HG03520 (cell line): Measurements from ENCODE around the gene NRM.
"Not testable (repeated sequence)": the region's sequence is repeated elsewhere in the genome, so short reads cannot be mapped to it uniquely, and the experiment has no call there.

Experiments used
- ATAC-seq: cut with Tn5 transposase; IDR thresholded peaks from one replicate; pipeline ENCODE4 v1.9.1; 2021; ENCODE audit warnings: mild to moderate bottlenecking, moderate library complexity; ENCODE audit not compliant: unreplicated experiment

NRM gene

DNA sequence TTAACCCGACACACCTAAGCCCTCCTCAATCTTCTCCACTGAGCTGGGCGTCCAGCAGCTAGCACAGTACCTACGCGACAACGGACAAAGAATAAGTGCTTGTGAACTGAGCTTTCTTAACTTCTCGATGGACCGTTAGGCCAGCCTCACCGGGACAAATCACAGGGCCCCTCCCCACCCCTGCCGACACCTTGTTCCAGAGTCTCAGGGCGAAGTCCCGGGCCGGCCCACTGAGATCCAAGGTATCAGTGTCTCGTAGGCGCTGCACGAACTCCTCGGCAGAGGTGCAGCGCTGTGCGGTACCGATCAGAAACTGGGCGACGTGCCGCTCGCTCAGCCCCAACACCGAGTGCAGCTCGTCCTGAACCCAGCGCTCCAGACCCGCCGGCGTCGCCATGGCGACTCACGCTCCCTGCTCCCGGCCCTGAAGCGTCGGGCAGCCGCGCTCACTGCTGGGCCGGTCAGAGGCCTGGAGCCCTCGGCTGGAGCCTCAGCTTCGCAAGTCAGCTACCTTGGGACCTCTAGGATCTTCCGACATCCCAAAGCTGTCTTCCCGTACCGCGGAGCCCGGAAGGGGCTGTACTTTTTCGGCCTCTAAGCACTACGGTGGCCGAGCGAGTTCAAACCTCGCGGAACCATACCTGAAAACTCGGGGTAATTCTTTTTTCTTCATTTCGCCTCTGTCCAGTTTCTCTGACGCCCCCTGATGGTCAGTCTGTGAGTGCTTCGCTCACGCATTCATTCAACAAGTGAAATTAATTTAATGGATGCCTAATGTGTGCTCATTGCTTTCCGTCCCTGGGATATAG is 18.1 kb downstream of the NRM start, which contains the start of gene DHX16:
DHX16 (minus strand) TSS at position 562 of the 809 bp plus-strand sequence; CDS start at position 397, 165 bp downstream.
- ATAC-seq = peak; percentile 57

DNA sequence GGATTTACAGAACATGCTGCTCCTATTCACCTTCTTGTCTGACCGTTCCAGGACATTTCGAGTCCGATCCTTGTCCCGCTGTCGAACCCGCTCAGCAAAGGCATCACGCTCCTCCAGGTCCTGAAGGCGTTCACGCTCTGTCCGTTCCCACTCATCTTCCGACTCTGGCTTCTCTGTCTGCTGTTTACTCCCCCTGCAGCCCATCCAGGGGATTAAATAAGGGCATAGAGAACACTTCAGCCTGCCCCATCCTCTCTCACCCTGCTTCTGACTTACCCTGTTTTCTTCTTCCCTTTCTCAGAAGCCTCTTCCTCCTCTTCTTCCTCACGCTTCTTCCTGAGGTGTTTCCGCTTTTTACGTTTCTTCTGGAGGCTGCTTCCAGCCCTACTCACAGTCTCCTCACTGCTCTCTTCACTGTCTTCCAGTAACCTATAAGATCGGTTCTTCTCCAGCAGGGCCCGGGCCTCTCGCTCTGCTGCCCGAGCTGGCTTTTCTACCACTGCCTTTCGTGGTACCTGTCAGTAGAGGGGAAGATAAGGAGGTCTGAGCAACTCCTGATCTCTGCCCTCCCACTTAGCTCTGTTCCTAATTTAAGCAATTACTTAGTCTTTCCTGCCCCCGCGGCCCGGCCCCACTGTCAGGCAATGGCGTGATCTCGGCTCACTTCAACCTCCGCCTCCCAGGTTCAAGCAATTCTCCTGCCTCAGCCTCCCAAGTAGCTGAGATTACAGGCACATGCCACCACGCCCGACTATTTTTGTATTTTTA is 19.8 kb downstream of the NRM start:
- ATAC-seq = no peak

DNA sequence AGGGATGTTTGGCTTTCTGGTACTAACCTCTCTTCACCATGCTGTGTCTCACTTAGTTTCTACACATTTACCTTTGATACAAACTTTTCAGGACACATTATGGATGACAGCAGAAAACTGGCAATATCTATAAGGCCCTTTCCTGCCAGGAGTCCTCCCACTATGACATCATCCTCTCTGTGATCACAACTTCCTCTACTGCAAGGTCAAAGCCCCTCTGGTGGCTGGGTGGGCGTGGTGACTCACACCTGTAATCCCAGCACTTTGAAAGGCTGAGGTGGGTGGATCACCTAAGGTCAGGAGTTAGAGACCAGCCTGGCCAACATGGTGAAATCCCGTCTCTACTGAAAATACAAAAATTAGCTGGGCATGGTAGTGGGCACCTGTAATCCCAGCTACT is 24.5 kb downstream of the NRM start:
- not testable (repeated sequence) for ATAC-seq

DNA sequence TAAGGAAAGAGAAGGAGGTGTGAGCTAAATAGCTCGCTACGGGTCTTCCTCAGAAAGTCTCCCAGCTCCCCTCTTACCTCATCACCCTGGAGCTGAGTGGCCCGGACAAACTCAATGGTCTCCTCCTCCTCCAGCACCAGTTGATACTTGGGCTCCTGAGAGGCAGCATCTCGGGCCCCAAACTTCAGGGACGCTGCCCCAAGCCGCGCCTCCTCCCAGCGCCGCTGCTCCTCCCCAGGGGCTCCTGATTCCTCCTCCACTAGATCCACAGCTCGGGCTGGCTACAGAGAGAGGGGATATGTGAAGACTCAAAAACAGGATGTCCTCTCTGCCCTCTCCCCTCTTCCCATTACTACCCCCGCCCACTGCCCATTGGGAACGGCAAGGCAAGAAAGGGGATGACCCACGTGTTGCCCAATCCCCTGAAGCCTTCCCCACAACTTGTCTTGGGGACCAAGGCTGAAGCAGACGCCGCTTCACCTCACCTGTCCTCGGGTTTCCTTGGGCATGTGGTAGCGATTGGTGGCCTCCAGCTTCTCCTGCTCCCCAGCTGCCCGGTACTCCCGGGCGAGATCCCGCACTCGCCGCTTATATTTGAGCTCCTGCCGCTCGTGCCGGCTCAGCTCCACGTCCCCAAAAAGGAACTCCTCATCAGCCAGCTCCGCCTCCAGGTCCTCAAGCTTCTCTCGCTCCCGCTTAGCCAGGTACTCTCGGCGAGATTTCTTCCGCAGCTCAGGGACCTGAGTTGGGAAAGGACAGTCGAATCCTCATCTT is 25.6 kb downstream of the NRM start:
- ATAC-seq = no peak

DNA sequence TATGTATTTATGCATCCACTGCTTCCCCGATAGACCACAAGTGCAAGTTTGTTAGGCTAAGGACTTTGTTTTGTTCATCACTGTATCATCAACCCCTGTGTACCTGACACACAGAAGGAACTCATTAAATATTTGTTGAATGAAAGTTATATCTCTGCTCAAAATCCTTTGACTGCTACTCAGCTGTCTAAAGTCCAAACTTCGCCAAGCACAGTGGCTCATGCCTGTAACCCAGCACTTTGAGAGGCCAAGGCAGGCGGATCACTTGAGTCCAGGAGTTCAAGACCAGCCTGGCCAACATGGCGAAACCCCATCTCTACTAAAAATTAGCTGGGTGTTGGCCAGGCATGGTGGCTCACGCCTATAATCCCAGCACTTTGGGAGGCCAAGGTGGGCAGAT is 32.9 kb downstream of the NRM start:
- not testable (repeated sequence) for ATAC-seq

DNA sequence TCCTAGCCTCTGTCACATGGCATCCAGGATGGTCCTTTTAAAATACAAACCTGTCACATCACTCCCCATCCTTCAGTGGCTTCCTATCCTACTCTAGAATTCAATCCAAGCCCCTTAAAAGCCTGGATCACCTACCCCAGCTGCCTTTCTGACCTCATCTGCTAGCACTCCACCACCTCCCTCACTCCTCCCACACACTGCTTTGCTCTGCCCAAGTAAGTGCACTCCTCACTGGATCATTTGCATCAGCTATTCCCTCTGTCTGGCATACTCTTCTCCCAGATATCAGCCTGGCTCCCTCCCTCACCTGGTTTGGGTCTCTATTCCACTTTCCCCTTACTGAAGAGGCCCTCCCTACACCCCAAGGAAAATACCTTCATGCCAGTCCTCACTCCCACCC is 33.3 kb downstream of the NRM start:
- ATAC-seq = no peak

DNA sequence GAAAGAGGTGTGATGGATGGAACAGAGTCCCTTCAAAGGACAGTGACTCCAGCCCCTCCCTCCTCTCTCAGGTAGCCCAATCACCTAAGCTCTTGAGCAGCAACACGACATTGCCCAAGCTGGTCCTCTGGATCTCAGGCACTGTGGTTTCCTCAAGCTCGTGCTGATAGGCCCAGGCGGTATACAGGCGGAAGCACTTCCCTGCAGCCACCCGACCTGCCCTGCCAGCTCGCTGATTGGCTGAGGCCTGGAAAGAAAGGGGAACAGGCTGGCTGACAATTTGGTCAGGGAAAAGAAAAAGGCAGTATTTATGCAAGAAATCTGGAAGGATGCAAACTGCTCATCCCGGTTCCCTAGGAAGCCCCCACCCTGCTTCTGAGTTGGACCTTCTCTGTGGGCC is 34.3 kb downstream of the NRM start:
- no peak for ATAC-seq

DNA sequence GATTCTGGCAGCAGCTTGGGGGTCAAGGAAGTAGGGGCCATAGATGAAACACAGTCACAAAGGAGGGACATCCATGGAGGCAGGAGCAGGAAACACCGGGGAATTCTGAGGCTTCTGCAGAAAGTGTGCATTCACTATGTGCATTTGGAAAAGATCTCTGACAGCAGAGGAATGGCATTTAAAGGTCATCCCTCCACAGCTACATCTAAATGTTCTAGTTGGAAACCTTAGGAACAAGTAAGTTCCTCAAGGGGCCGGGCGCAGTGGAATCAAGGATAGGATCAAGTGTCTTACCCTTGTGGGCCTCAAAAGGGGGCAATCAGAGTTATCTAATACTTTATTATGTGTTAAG is 35.1 kb downstream of the NRM start:
- ATAC-seq = no peak

DNA sequence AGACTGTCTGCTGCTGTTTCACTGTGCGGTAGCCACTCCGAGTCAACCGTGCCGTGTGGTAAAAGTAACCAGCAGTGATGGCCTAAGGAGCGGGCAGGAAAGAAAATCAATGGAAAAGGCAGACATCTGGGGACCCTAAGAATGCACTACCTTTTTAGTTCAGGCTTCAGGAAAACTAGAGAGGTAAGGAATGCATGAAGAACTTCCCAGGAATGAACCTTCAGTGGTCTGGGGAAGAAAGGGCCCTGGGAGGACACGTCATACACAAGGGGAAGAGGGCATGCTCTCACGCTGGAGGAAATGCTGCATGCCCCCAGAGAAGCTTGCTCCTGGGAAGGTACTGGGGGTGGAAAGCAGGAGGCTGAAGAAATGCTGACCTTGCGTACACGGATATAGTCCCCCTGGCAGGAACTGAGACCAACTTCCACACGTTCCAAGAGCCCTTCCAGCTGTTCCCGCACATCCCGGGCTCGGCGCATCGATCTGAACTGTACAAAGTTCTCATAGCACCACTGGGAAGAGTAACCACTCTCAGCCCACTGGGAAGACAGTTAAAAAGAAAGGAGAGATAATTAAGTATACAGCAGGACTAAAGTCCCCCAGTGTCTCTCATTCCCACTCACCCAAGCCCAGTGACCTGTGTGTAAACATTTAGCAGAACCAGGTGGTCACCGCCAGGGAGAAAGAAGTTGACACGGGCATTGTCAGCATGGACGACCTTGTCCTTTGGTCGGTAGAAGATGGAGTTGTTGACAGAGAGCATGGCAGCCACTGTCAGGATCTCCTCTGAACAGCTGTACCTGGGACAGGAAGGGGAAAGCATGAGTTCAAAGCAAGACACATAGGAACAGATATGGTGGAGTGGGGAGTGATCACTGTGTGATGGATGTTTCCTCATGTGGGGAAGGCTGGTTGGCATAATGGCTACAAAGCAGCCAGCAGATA is 35.7 kb downstream of the NRM start:
- no peak for ATAC-seq

DNA sequence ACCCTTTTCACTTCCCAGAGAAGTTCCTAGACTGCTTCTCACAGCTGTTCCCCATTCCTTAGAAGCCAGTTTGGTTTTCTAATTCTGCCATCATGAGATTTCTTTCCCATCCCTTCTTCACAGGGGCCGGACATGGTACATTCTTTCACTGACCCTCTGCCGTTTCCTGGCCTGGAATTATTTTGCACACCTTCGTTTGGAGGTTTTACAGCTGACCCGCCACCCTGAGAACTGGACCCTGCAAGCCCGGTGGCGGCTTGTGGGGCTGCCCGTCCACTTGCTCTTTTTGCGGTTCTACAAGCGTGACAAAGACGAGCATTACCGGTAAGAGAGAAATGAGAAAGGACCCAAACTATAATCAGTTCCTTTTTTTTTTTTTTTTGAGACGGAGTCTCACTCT is 39.6 kb downstream of the NRM start:
- no peak for ATAC-seq

DNA sequence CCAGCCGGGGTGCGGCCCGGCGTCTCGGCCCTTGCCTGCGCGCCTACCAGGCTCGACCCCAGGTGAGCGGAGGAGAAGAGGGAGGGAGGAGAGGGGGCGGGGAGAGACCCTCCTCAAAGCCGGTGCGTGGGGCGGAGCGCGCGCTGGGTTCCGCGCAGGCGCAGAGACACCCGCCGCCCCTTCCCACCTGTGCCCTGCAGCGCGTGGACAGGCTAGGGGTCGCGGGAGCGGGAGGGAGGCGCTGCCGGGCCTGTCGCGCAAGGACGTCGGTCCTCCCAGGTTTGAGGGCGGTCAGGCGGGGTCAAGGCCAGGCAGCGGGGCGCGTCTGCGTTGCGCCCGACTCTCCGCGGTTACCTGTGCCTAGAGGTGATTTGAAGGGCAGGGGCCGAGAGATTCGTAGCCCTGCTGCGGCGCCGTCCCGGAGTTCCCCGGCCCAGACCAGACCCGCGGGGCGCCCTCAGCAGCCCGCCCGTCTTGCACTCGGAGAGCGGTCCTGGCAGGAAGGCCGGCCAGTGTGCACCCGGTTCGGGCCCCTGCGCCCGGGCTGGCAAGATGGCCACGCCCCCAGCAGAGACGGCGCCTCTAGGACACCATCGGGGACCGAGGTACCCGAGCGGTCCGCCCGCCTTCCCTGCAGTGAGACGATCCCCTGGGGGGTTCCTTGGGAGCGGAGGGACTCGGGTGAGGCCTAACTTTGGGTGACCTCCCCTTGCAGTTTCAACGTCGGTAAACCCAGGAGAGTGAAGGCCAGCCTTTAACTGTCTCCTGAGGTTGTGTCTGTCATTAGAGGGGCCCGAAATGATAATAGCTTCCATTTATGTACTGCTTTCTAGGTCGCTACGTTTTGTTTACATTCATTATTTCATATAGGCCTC is 43.3 kb downstream of the NRM start:
- peak; percentile 53 for ATAC-seq

DNA sequence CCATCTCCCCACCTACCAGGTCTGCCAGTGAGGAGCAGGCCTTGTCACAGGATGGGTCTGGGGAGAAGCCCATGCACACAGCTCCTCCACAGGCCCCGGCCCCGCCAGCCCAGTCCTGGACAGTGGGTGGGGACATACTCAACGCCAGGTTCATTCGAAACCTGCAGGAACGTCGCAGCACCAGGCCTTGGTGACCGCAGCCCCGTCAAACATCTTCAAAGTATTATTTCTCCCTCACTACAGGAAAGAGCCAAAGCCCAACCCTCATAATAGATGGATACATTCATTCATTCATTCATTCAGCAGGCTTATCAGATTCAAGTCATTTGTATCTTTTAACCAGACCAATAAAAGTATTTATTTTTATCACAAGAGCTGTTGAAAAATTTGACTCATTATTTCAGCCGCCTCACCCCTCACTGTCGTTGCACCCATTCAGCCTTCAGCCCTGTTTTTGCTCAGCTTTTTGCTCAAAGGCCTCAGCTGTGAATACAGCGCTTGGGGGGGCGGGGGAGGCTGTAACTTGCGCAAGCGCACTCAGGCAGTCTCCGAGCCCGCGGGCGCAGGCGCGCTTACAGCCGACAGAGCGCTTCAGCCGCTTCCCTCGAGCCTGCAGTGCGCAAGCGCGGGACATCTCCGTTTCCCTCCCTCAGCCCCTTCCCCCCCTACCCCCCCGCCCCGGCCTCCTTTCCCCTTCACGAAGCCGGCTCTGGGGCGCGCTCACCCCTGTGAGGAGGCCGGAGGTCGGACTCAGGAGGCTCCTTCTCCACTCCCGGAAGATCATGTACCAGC is 44.1 kb downstream of the NRM start, which contains the start of gene C6orf136:
C6orf136 (plus strand) TSS at position 684 of the 792 bp plus-strand sequence; CDS start at position 783, 99 bp downstream.
- peak; percentile 44 for ATAC-seq

DNA sequence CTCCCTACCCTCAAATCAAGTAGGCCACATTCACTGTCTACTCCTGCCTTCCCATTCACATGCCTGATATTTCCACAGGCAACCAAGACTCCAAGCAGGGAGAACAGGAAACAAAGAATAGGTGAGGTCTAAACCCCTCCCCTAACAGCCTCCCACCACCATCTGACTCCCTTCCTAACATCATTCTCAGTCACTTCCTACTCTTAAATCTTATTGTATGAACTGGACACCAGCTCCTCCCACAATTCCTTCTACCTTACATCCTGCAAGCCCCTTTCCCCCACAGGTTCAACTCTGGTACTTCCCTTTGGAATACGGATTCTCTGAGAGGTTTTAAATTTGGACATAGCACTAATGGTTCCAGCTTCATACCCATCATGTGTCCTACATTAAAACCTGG is 44.8 kb downstream of the NRM start:
- no peak for ATAC-seq

DNA sequence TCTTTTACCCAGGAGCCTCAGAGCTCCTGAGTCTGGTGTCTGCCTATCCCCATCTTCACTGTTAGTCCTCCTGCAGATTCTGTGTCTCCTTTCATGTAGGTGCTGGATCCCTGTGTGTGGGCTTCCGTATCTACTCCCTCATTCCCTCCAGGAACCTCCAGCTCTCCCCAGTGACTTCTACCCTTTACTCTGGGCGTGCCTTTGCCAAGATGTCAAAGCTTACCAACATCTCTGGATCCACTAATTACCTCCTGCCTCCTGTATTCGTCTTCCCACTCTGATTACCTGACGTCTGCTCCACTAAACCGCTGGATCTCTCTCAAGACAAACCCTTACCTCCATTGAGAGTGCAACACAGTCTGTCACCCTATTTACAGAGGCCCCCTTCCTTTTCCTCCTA is 46.0 kb downstream of the NRM start:
- no peak for ATAC-seq

DNA sequence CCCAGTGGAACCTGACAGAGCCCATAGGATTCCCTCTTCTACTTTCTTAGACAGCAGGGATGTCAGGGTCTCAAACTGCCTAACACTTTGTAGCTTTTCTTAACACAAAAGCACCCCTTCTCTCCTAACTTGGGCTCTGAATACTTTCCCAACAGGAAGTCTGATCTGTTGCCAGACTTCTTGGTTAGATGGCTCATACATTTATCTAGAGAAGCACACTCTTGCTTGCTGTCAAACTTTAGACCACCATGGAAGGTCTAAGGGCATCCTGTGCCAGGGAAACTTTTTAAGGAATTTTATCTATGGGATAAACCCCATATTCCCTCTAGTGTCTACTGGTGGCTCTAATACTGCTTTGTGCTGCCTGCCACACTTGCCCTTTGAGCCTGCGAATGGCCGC is 47.1 kb downstream of the NRM start:
- ATAC-seq = no peak

DNA sequence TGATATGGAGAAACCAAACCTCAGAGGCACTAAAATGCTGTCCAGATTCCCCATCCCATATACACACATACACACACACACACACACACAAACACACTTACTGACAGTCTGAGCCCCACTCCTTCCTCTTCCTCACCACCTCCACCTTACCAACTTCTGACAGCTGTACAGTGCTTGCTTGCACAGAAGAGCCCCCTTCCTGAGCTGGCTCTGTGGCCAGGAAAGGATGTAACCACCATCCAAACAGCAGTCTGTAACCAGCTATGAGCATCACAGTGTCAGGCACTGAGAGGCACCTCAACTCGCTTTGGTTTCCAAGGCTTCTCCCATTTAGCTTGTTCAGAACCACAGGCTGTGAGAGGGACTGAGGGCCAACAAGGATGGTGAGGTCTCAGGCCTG is 49.7 kb downstream of the NRM start:
- no peak for ATAC-seq

DNA sequence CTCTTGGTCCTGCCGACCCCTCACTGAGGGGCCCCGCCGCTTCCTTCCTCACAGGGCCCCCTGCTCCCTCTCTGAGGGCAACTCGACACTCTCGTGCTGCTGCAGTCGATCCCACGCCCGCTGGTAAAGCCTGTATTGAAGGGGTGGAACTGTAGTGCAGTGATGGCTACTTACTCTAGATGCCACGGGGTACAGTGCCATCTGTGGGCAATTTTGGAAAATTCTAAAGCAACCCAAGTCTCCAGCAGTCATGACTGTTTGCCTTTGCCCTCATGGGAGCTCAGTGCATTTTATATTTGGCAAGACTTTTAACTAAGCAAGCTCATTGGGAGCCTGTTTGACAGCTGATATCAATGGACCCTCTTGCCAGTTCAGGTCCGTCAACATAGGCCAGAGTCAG is 50.3 kb downstream of the NRM start:
- no peak for ATAC-seq
